H1 (cell line): ENCODE results near the gene EPG5. TPM values are rescaled to one million over a fixed set of nuclear protein-coding genes. Genes with fewer than 3 reads are reported as not detected.

Experiments
- CTCF ChIA-PET: fragments of 300-600 bp; sonication (Branson Sonifier 250); formaldehyde crosslinking; loops from one replicate; lab custom pipeline; 2021; ENCODE audit not compliant: partially characterized antibody; lab: Charles Lee
- POLR2A ChIA-PET: fragments of 300-600 bp; sonication (Branson Sonifier 250); formaldehyde crosslinking; loops from one replicate; lab custom pipeline; 2021; ENCODE audit warnings: inconsistent platforms; ENCODE audit not compliant: partially characterized antibody; lab: Charles Lee
- DNase-seq, 2 experiments: peaks; one replicate each; pipeline versions ENCODE4 v3.0.0 to v3.0.0-alpha.2; 2010 to 2022; ENCODE audit warnings: low spot score in 2 of 2, low read depth in 1 of 2, mixed read lengths in 1 of 2
- FAIRE-seq: peaks from 2 replicates; lab custom pipeline; 2011; peaks lifted over from hg19 to GRCh38; lab: Jason Lieb, UNC
- H2AFZ ChIP-seq: 2 replicates; pipeline ENCODE4 v1.8.1; 2012; ENCODE audit warnings: low read length, inconsistent platforms
- H2AK5ac ChIP-seq: 2 replicates; pipeline ENCODE4 v1.6.1; 2013; ENCODE audit warnings: low read depth, low read length
- H2BK120ac ChIP-seq: replicated peaks from 2 replicates; pipeline ENCODE3; 2013; ENCODE audit warnings: low read depth, low read length, inconsistent platforms
- H2BK12ac ChIP-seq: 2 replicates; pipeline ENCODE4 v1.6.1; 2013; ENCODE audit warnings: low read depth, low read length
- H2BK15ac ChIP-seq: 2 replicates; pipeline ENCODE4 v1.6.1; 2013; ENCODE audit warnings: low read length
- H2BK20ac ChIP-seq: 2 replicates; pipeline ENCODE4 v1.6.1; 2013; ENCODE audit warnings: low read length
- H2BK5ac ChIP-seq: 2 replicates; pipeline ENCODE4 v1.6.1; 2013; ENCODE audit warnings: low read depth, low read length
- H3K14ac ChIP-seq: 2 replicates; pipeline ENCODE4 v1.6.1; 2013; ENCODE audit warnings: inconsistent platforms; ENCODE audit not compliant: insufficient read length
- H3K18ac ChIP-seq: 2 replicates; pipeline ENCODE4 v1.6.1; 2013; ENCODE audit warnings: low read length; ENCODE audit errors: extremely low read depth
- H3K23ac ChIP-seq: 2 replicates; pipeline ENCODE4 v1.6.1; 2013; ENCODE audit warnings: inconsistent platforms; ENCODE audit not compliant: insufficient read length
- H3K23me2 ChIP-seq: 2 replicates; pipeline ENCODE4 v1.6.1; 2013; ENCODE audit warnings: low read depth, low read length
- H3K27ac ChIP-seq: 2 replicates; pipeline ENCODE4 v1.6.1; 2011; ENCODE audit warnings: low read depth, low read length, inconsistent platforms
- H3K27me3 ChIP-seq, 4 experiments: replicated peaks in 1 of 4; 1 replicate in 1 of 4; 2 replicates in 3 of 4; pipeline versions ENCODE4 v1.6.1 to v1.8.1; 2011 to 2013; ENCODE audit warnings: low read length in 3 of 4, mild to moderate bottlenecking in 3 of 4, inconsistent platforms in 2 of 4, mixed read lengths in 2 of 4, moderate library complexity in 1 of 4; ENCODE audit not compliant: control insufficient read depth in 3 of 4, insufficient read depth in 3 of 4; ENCODE audit errors: extremely low read depth in 1 of 4
- H3K36me3 ChIP-seq, 4 experiments: 2 replicates each; pipeline versions ENCODE4 v1.6.1 to v1.8.1; 2011 to 2013; ENCODE audit warnings: mild to moderate bottlenecking in 4 of 4, low read length in 3 of 4, moderate library complexity in 2 of 4, control low read depth in 1 of 4, inconsistent platforms in 1 of 4; ENCODE audit not compliant: insufficient read depth in 4 of 4, control insufficient read depth in 2 of 4
- H3K4ac ChIP-seq: replicated peaks from 2 replicates; pipeline ENCODE3; 2013; ENCODE audit warnings: low read length, low read depth, mixed read lengths, inconsistent platforms; ENCODE audit not compliant: insufficient read length
- H3K4me1 ChIP-seq, 4 experiments: replicated peaks in 1 of 4; 1 replicate in 1 of 4; 2 replicates in 3 of 4; pipeline versions ENCODE4 v1.6.1 to v1.8.1; 2011 to 2013; ENCODE audit warnings: low read length in 3 of 4, inconsistent platforms in 2 of 4, mixed read lengths in 1 of 4; ENCODE audit not compliant: insufficient read depth in 4 of 4, control insufficient read depth in 3 of 4
- H3K4me2 ChIP-seq, 2 experiments: 2 replicates each; pipeline versions ENCODE4 v1.6.1 to v1.8.1; 2011 to 2013; ENCODE audit warnings: low read depth in 2 of 2, low read length in 2 of 2, control low read depth in 1 of 2, inconsistent platforms in 1 of 2, mild to moderate bottlenecking in 1 of 2; ENCODE audit not compliant: insufficient read depth in 1 of 2
- H3K4me3 ChIP-seq, 4 experiments: fragments of 200-600, 300-600 bp in 1 of 4; sonication (generic), shearing (Covaris generic), sonication (Bioruptor Twin) in 1 of 4; 2 replicates each; pipeline versions ENCODE4 v1.5.1 to v1.8.1; 2011 to 2016; ENCODE audit warnings: low read length in 4 of 4, low read depth in 3 of 4, control low read depth in 2 of 4, inconsistent platforms in 2 of 4, mild to moderate bottlenecking in 2 of 4, mixed read lengths in 1 of 4, moderate library complexity in 1 of 4; ENCODE audit not compliant: insufficient read depth in 2 of 4; ENCODE audit errors: extremely low read depth in 1 of 4
- H3K56ac ChIP-seq: replicated peaks from 2 replicates; pipeline ENCODE3; 2013; ENCODE audit warnings: low read depth, mild to moderate bottlenecking, mixed read lengths, low read length, inconsistent platforms; ENCODE audit not compliant: insufficient read length
- H3K79me1 ChIP-seq: 2 replicates; pipeline ENCODE4 v1.6.1; 2013; ENCODE audit warnings: low read depth, low read length, control low read depth
- H3K79me2 ChIP-seq, 2 experiments: 2 replicates each; pipeline versions ENCODE4 v1.6.1 to v1.8.1; 2012 to 2013; ENCODE audit warnings: low read length in 2 of 2, mild to moderate bottlenecking in 2 of 2, inconsistent platforms in 1 of 2; ENCODE audit not compliant: insufficient read depth in 2 of 2, control insufficient read depth in 1 of 2
- H3K9ac ChIP-seq, 4 experiments: replicated peaks in 1 of 4; 1 replicate in 1 of 4; 2 replicates in 3 of 4; pipeline versions ENCODE4 v1.6.1 to v1.8.1; 2011 to 2013; ENCODE audit warnings: low read depth in 3 of 4, low read length in 3 of 4, control low read depth in 2 of 4, mild to moderate bottlenecking in 2 of 4, moderate library complexity in 2 of 4, inconsistent platforms in 1 of 4; ENCODE audit errors: extremely low read depth in 1 of 4
- H3K9me3 ChIP-seq, 2 experiments: 2 replicates each; pipeline versions ENCODE4 v1.6.1 to v1.8.1; 2012 to 2013; ENCODE audit warnings: mild to moderate bottlenecking in 2 of 2, moderate library complexity in 2 of 2, control low read depth in 1 of 2, inconsistent platforms in 1 of 2, low read depth in 1 of 2, low read length in 1 of 2, mixed read lengths in 1 of 2; ENCODE audit not compliant: insufficient read depth in 2 of 2
- H4K20me1 ChIP-seq, 2 experiments: replicated peaks in 1 of 2; 2 replicates each; pipeline versions ENCODE3 to v1.8.1; 2011 to 2013; ENCODE audit warnings: inconsistent platforms in 2 of 2, low read length in 2 of 2, mild to moderate bottlenecking in 1 of 2; ENCODE audit not compliant: insufficient read depth in 2 of 2, control insufficient read depth in 1 of 2
- H4K5ac ChIP-seq: 2 replicates; pipeline ENCODE4 v1.6.1; 2013; ENCODE audit warnings: low read length, low read depth, mixed read lengths, inconsistent platforms; ENCODE audit not compliant: insufficient read length
- H4K8ac ChIP-seq: 2 replicates; pipeline ENCODE4 v1.8.0; 2013; ENCODE audit warnings: mild to moderate bottlenecking, moderate library complexity, low read length, inconsistent platforms; ENCODE audit not compliant: insufficient read depth; ENCODE audit errors: extremely low read depth
- H4K91ac ChIP-seq: replicated peaks from 2 replicates; pipeline ENCODE3; 2013; ENCODE audit warnings: low read length, mixed read lengths, inconsistent platforms; ENCODE audit not compliant: insufficient read length
- ATF2 ChIP-seq: IDR thresholded peaks from 2 replicates; pipeline ENCODE4 v1.6.1; 2012; ENCODE audit warnings: low read length, inconsistent platforms
- EP300 ChIP-seq, 2 experiments: IDR thresholded peaks; 1 replicate in 1 of 2; 2 replicates in 1 of 2; pipeline ENCODE4 v1.6.1; 2011 to 2012; ENCODE audit warnings: low read depth in 2 of 2, low read length in 2 of 2, mild to moderate bottlenecking in 2 of 2, borderline replicate concordance in 1 of 2, inconsistent platforms in 1 of 2, moderate library complexity in 1 of 2
- GABPA ChIP-seq: IDR thresholded peaks from 2 replicates; pipeline ENCODE4 v1.6.1; 2011; ENCODE audit warnings: mild to moderate bottlenecking, low read length, moderate library complexity, borderline replicate concordance; ENCODE audit not compliant: insufficient read depth
- MAFK ChIP-seq: IDR thresholded peaks from 2 replicates; pipeline ENCODE4 v1.6.1; 2012; ENCODE audit warnings: low read depth, mild to moderate bottlenecking, improper control_type of control experiment, low read length
- POLR2A ChIP-seq, 2 experiments: IDR thresholded peaks; 1 replicate in 1 of 2; 2 replicates in 1 of 2; pipeline ENCODE4 v1.6.1; 2011; ENCODE audit warnings: low read depth in 2 of 2, low read length in 2 of 2, mild to moderate bottlenecking in 2 of 2; ENCODE audit errors: control extremely low read depth in 1 of 2
- SIX5 ChIP-seq: IDR thresholded peaks from 2 replicates; pipeline ENCODE4 v1.6.1; 2011; ENCODE audit warnings: mild to moderate bottlenecking, low read depth, low read length
- TAF1 ChIP-seq: IDR thresholded peaks from 2 replicates; pipeline ENCODE4 v1.6.1; 2011; ENCODE audit warnings: mild to moderate bottlenecking, low read depth, low read length
- TCF12 ChIP-seq: IDR thresholded peaks from 2 replicates; pipeline ENCODE4 v1.6.1; 2011; ENCODE audit warnings: low read depth, mild to moderate bottlenecking, low read length
- USF2 ChIP-seq: IDR thresholded peaks from 2 replicates; pipeline ENCODE4 v1.6.1; 2011; ENCODE audit warnings: low read length, improper control_type of control experiment
- WGBS, 2 experiments: shearing (Covaris generic) in 1 of 2; methylation state at CpG; one replicate each; pipeline versions ENCODE4 v1.1.6 to v1.1.7; 2013 to 2015; ENCODE audit warnings: low lambda C conversion rate in 2 of 2, mixed read lengths in 2 of 2, inconsistent platforms in 1 of 2, low coverage in 1 of 2, missing lambda C conversion rate in 1 of 2; ENCODE audit not compliant: insufficient replicate concordance in 2 of 2, insufficient coverage in 1 of 2, insufficient read length in 1 of 2; ENCODE audit errors: extremely low coverage in 1 of 2, missing lambda C conversion rate in 1 of 2; 5-methylcytosine and 5-hydroxymethylcytosine counted together
- polyA plus RNA-seq, 7 experiments: library from polyadenylated mRNA; depleted of rRNA in 3 of 7; stranded (reverse) in 5 of 7; unstranded in 2 of 7; fragments of >200 nt in 5 of 7; fragments of 200-250 nt in 2 of 7; gene quantifications; 1 replicate in 5 of 7; 2 replicates in 1 of 7; 4 replicates in 1 of 7; pipeline versions ENCODE4 v1.2.1 to v1.2.3, GENCODE V29; 2011 to 2013; ENCODE audit warnings: missing spikeins in 2 of 7, mixed read lengths in 2 of 7
- total RNA-seq: library from RNA; stranded (reverse); fragmentation: NEBNext Ultra II Directional; extraction: Animal tissue kit (Norgen Biotek cat#: 25700); gene quantifications from 2 replicates; pipeline ENCODE4 v1.2.1, GENCODE V29; 2021

The EPG5 gene
- total and polyA plus RNA-seq, 2 of the 8 experiments (the other 6 are each of a cell fraction or from before 2014, with no cell fraction given) = 14.1 to 18.3 TPM

- H3K23me2 ChIP-seq = no peaks in the 10 kb centered on the region
- ChIA-PET CTCF (interaction anchor here (0.7 to 4.4 kb wide), 8 partner anchors 11 to 312 kb away, joined by 3 to 27 read pairs (median 6); partner anchors contain the start of gene PSTPIP2), POLR2A (interaction anchor here (1.7 to 2.0 kb wide), 2 partner anchors 13 to 19 kb away, joined by 4 to 5 read pairs; no protein-coding TSS in a partner anchor)
- 91% methylated on average over 5 of the region's 5 CpGs; no CpG with 5 or more reads in 1 of the 2 experiments for WGBS, 2 experiments
- H2BK120ac ChIP-seq = peak overlapping the region; percentile 37
- H4K8ac ChIP-seq = no peak overlapping the region
- no peak overlapping the region for H3K56ac ChIP-seq
- H3K23ac ChIP-seq = no peak overlapping the region
- H3K18ac ChIP-seq = peak overlapping the region; percentile 4; the same call in 1 of the 2 replicates
- H3K14ac ChIP-seq = no peak overlapping the region
- no peak overlapping the region for H3K9ac ChIP-seq
- DNase-seq (no peak), FAIRE-seq (no peak)
- no peaks in the 10 kb centered on the region for H3K27me3 ChIP-seq
- peak overlapping the region; percentile 60; the same call in 1 of the 2 replicates for H2BK5ac ChIP-seq
- peak overlapping the region; percentile 59; the same call in 1 of the 2 replicates for H2AFZ ChIP-seq
- no peak overlapping the region for H3K4ac ChIP-seq
- H2BK20ac ChIP-seq = peak overlapping the region; percentile 93; the same call in 1 of the 2 replicates
- H3K4me2 ChIP-seq = no peak overlapping the region
- H3K4me3 ChIP-seq = no peak overlapping the region
- peak overlapping the region; percentile 40; the same call in 1 of the 2 replicates for H2BK15ac ChIP-seq
- no peaks in the 10 kb centered on the region for H3K36me3 ChIP-seq
- peaks cover 0 to 8% (median 3%) of the 10 kb centered on the region in 4 experiments; a peak in 3 of 7 replicates for H3K4me1 ChIP-seq
- no peaks in the 10 kb centered on the region for H3K79me1 ChIP-seq
- H4K91ac ChIP-seq = peak overlapping the region; percentile 94
- no peak overlapping the region for H3K27ac ChIP-seq
- no peaks in the 10 kb centered on the region for H4K20me1 ChIP-seq
- H3K79me2 ChIP-seq = no peaks in the 10 kb centered on the region
- no peaks in the 10 kb centered on the region for H3K9me3 ChIP-seq
- H4K5ac ChIP-seq = no peak overlapping the region
- peak overlapping the region; percentile 96; the same call in 1 of the 2 replicates for H2BK12ac ChIP-seq
- H2AK5ac ChIP-seq = 0 out of 2 replicates have a peak overlapping the region, but pooled peaks have one; percentile 65
- TF ChIP-seq POLR2A (IDR thresholded peaks at IDR 0.05; ENCODE audit: control extremely low read depth in 1 of 2, low read depth in 2 of 2, low read length in 2 of 2) (no peak), MAFK (no peak), EP300 (IDR thresholded peaks at IDR 0.05; ENCODE audit: borderline replicate concordance in 1 of 2, low read depth in 2 of 2, low read length in 2 of 2) (no peak), SIX5 (no peak), USF2 (no peak), TCF12 (no peak), ATF2 (no peak), GABPA (no peak), TAF1 (no peak)
Observed at GRCh38 chr18:45976974-45977373, 9.8 kb upstream of the EPG5 start.
